IMR-90 (cell line): ENCODE measurements around the gene HIRA. TPM values are rescaled to one million over a fixed set of nuclear protein-coding genes. Genes with fewer than 3 reads are reported as not detected.

ENCODE experiments used
- ATAC-seq: fragments of 200-7000 bp; cut with Tn5 transposase; 2 replicates; pipeline ENCODE4 v1.9.1; 2020; ENCODE audit warnings: low read depth, mild to moderate bottlenecking, moderate library complexity
- BruUV-seq: library from RNA; stranded (reverse); fragments of 400-500 nt; replicated peaks from 2 replicates; lab custom pipeline; 2021; lab: Mats Ljungman, UMichigan
- CTCF ChIA-PET: fragments of 300-600 bp; formaldehyde crosslinking; extraction: SDS; loops from one replicate; lab custom pipeline; 2021; ENCODE audit warnings: antibody characterized with exemption; lab: Yijun Ruan, JAX
- POLR2A ChIA-PET: fragments of 300-600 bp; sonication (Branson Sonifier 250); formaldehyde crosslinking; loops from one replicate; lab custom pipeline; 2022; ENCODE audit warnings: antibody characterized with exemption; ENCODE audit not compliant: unreplicated experiment; lab: Charles Lee
- DNase-seq: peaks from one replicate; pipeline ENCODE4 v3.0.0; 2013
- H2AFZ ChIP-seq: replicated peaks from 2 replicates; pipeline ENCODE3; 2013; ENCODE audit warnings: low read length, mild to moderate bottlenecking; ENCODE audit not compliant: poor library complexity
- H2AK5ac ChIP-seq: 2 replicates; pipeline ENCODE4 v1.6.1; 2013; ENCODE audit warnings: low read depth, low read length, inconsistent platforms
- H2AK9ac ChIP-seq: replicated peaks from 2 replicates; pipeline ENCODE3; 2013; ENCODE audit warnings: mild to moderate bottlenecking, low read depth, low read length, moderate library complexity; ENCODE audit not compliant: poor library complexity
- H2BK120ac ChIP-seq: 2 replicates; pipeline ENCODE4 v1.6.1; 2013; ENCODE audit warnings: low read depth, low read length, inconsistent platforms
- H2BK15ac ChIP-seq: 3 replicates; pipeline ENCODE4 v1.6.1; 2013; ENCODE audit warnings: low read depth, low read length, inconsistent platforms
- H2BK20ac ChIP-seq: 2 replicates; pipeline ENCODE4 v1.6.1; 2013; ENCODE audit warnings: low read depth, mild to moderate bottlenecking, inconsistent platforms, low read length, moderate library complexity
- H2BK5ac ChIP-seq: 2 replicates; pipeline ENCODE4 v1.6.1; 2013; ENCODE audit warnings: mild to moderate bottlenecking, low read depth, low read length, inconsistent platforms; ENCODE audit not compliant: poor library complexity, severe bottlenecking
- H3K14ac ChIP-seq: replicated peaks from 2 replicates; pipeline ENCODE4 v1.6.1; 2013; ENCODE audit warnings: low read depth, low read length, inconsistent platforms
- H3K18ac ChIP-seq: 2 replicates; pipeline ENCODE4 v1.6.1; 2013; ENCODE audit warnings: low read depth, low read length, control low read depth
- H3K23ac ChIP-seq: 2 replicates; pipeline ENCODE4 v1.6.1; 2013; ENCODE audit warnings: low read depth, low read length, inconsistent platforms
- H3K27ac ChIP-seq: 2 replicates; pipeline ENCODE4 v1.5.1; 2013; ENCODE audit warnings: mild to moderate bottlenecking, control low read depth, low read length; ENCODE audit not compliant: insufficient read depth
- H3K27me3 ChIP-seq: 2 replicates; pipeline ENCODE4 v1.6.1; 2013; ENCODE audit warnings: low read length; ENCODE audit not compliant: control insufficient read depth, insufficient read depth
- H3K36me3 ChIP-seq: 2 replicates; pipeline ENCODE4 v1.6.1; 2013; ENCODE audit warnings: low read length, mixed read lengths; ENCODE audit not compliant: control insufficient read depth, insufficient read depth
- H3K4ac ChIP-seq: 2 replicates; pipeline ENCODE4 v1.6.1; 2013; ENCODE audit warnings: low read depth, low read length, inconsistent platforms
- H3K4me1 ChIP-seq: 2 replicates; pipeline ENCODE4 v1.6.1; 2013; ENCODE audit warnings: low read length, mixed read lengths; ENCODE audit not compliant: control insufficient read depth, insufficient read depth
- H3K4me2 ChIP-seq: 2 replicates; pipeline ENCODE4 v1.6.1; 2013; ENCODE audit warnings: low read depth, mild to moderate bottlenecking, control low read depth, low read length, moderate library complexity
- H3K4me3 ChIP-seq: 2 replicates; pipeline ENCODE4 v1.5.1; 2013; ENCODE audit warnings: low read depth, mild to moderate bottlenecking, control low read depth, low read length, moderate library complexity; ENCODE audit not compliant: insufficient read depth
- H3K56ac ChIP-seq: 2 replicates; pipeline ENCODE4 v1.6.1; 2013; ENCODE audit warnings: low read length, inconsistent platforms; ENCODE audit not compliant: insufficient read depth; ENCODE audit errors: extremely low read depth
- H3K79me1 ChIP-seq, 2 experiments: 2 replicates each; pipeline ENCODE4 v1.6.1; 2013; ENCODE audit warnings: low read length in 2 of 2, inconsistent platforms in 1 of 2, low read depth in 1 of 2
- H3K9ac ChIP-seq: 2 replicates; pipeline ENCODE4 v1.6.1; 2013; ENCODE audit warnings: low read depth, low read length, control low read depth
- H3K9me1 ChIP-seq: 2 replicates; pipeline ENCODE4 v1.6.1; 2013; ENCODE audit warnings: low read length, inconsistent platforms; ENCODE audit not compliant: insufficient read depth
- H3K9me3 ChIP-seq: 2 replicates; pipeline ENCODE4 v1.6.1; 2013; ENCODE audit warnings: low read length; ENCODE audit not compliant: control insufficient read depth, insufficient read depth
- H4K20me1 ChIP-seq: 2 replicates; pipeline ENCODE4 v1.6.1; 2013; ENCODE audit warnings: low read length, inconsistent platforms; ENCODE audit not compliant: insufficient read depth
- H4K5ac ChIP-seq: 2 replicates; pipeline ENCODE4 v1.6.1; 2013; ENCODE audit warnings: mild to moderate bottlenecking, low read depth, low read length, control low read depth
- H4K8ac ChIP-seq, 2 experiments: 2 replicates each; pipeline ENCODE4 v1.6.1; 2013; ENCODE audit warnings: low read depth in 2 of 2, low read length in 2 of 2, control low read depth in 1 of 2, inconsistent platforms in 1 of 2
- H4K91ac ChIP-seq: 2 replicates; pipeline ENCODE4 v1.6.1; 2013; ENCODE audit warnings: low read depth, low read length, inconsistent platforms; ENCODE audit not compliant: insufficient read depth
- BHLHE40 ChIP-seq: fragments of 150-350 bp; IDR thresholded peaks from 2 replicates; pipeline ENCODE4 v1.6.1; 2016; ENCODE audit warnings: mild to moderate bottlenecking, low read depth, low read length
- FOS ChIP-seq: fragments of 150-350 bp; IDR thresholded peaks from 2 replicates; pipeline ENCODE4 v1.6.1; 2016; ENCODE audit warnings: low read depth, low read length
- MAFK ChIP-seq: IDR thresholded peaks from 2 replicates; pipeline ENCODE4 v1.6.1; 2012; ENCODE audit warnings: low read depth, low read length, improper control_type of control experiment
- MAZ ChIP-seq: IDR thresholded peaks from 2 replicates; pipeline ENCODE4 v1.6.1; 2012; ENCODE audit warnings: low read depth, mild to moderate bottlenecking, low read length, improper control_type of control experiment, moderate library complexity, borderline replicate concordance
- NFE2L2 ChIP-seq: fragments of 150-350 bp; IDR thresholded peaks from 2 replicates; pipeline ENCODE4 v1.6.1; 2016; ENCODE audit warnings: low read depth, mild to moderate bottlenecking, low read length
- WGBS, 2 experiments: methylation state at CpG; one replicate each; pipeline versions ENCODE4 v1.1.5 to v1.1.7; 2013; ENCODE audit warnings: missing lambda C conversion rate in 2 of 2; ENCODE audit not compliant: insufficient read length in 1 of 2; ENCODE audit errors: extremely low coverage in 2 of 2; 5-methylcytosine and 5-hydroxymethylcytosine counted together
- dilution Hi-C: fragments of 300-500 bp; cut with HindIII; formaldehyde crosslinking; loops from one replicate; pipeline ENCODE4 v1.14.3; 2018; ENCODE audit warnings: low sequenced_read_pairs; ENCODE audit not compliant: unreplicated experiment
- in situ Hi-C: fragments of 300-500 bp; cut with MboI; formaldehyde crosslinking; loops from 3 replicates; pipeline ENCODE4 v1.14.3; 2019; ENCODE audit warnings: low sequenced_read_pairs, inconsistent platforms, mixed read lengths
- intact Hi-C: fragments of 100-400 bp; cut with micrococcal nuclease; formaldehyde crosslinking; loops from 2 replicates; pipeline ENCODE4 v1.10.0; 2022
- polyA plus RNA-seq, 3 experiments: library from polyadenylated mRNA; depleted of rRNA; stranded (reverse); fragments of >200 nt; gene quantifications; 2 replicates each; pipeline ENCODE4 v1.2.3, GENCODE V29; 2012; ENCODE audit warnings: low replicate concordance in 1 of 3
- total RNA-seq: library from RNA; depleted of rRNA; stranded (reverse); fragments of >200 nt; gene quantifications from 2 replicates; pipeline ENCODE4 v1.2.3, GENCODE V29; 2012
- TF ChIP-seq, protein P1 (sequence below): fragments of 150-350 bp; IDR thresholded peaks from 2 replicates; pipeline ENCODE4 v1.6.1; 2016; ENCODE audit warnings: low read depth, mild to moderate bottlenecking, low read length, moderate library complexity, borderline replicate concordance

HIRA gene
- total and polyA plus RNA-seq, 2 of the 4 experiments (the other 2 are of a cell fraction): 14.5 to 24.2 TPM

DNA sequence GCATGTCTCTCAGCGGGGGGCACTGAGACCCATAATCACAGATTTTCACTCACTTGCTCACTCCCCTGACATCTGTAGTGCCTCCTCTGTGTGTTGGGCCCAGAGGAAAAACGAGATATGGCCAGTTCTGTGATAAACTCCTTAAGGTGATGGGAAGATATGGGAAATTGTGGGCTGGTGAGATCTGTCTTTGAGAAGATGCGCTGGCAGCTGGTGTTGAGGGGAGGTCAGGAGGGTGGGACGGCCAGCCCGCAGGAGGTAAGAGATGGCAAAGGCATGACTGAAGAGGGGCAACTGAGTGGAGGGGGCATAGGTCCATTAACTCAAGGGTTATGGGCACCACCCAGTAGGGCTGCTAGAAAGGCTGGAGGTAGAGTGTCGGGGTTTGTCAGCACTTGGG lies 79.9 kb downstream of the HIRA start:
- no peak for ATAC-seq
- H3K9ac ChIP-seq: no peak overlapping the region
- H2AK5ac ChIP-seq: no peak overlapping the region
- 0 out of 2 replicates have a peak, but pooled peaks cover under 1% of the 10 kb centered on the region for H3K9me1 ChIP-seq
- no peaks in the 10 kb centered on the region for H3K9me3 ChIP-seq
- BruUV-seq: no TSS peak
- H2BK20ac ChIP-seq: no peak overlapping the region
- dilution Hi-C loops (no loop called here), in situ Hi-C loops (loop anchor here (10.0 to 25.0 kb wide), 2 partner anchors 167 to 389 kb away; no protein-coding TSS in a partner anchor), intact Hi-C loops (no loop called here)
- H4K91ac ChIP-seq: no peak overlapping the region
- H3K4ac ChIP-seq: no peak overlapping the region
- no peak overlapping the region for H3K56ac ChIP-seq
- no peak overlapping the region for H3K18ac ChIP-seq
- no peaks in the 10 kb centered on the region for H3K79me1 ChIP-seq
- 100% methylated on average over 1 of the region's 6 CpGs; no CpG with 5 or more reads in 1 of the 2 experiments for WGBS, 2 experiments
- no peaks in the 10 kb centered on the region for H3K4me1 ChIP-seq
- H3K4me3 ChIP-seq: no peak overlapping the region
- DNase-seq: no peak
- H4K8ac ChIP-seq: no peak overlapping the region
- no peak overlapping the region for H3K4me2 ChIP-seq
- POLR2A ChIA-PET: no interaction called here
- peaks cover 67% of the 10 kb centered on the region for H3K36me3 ChIP-seq
- TF ChIP-seq NFE2L2 (no peak), BHLHE40 (no peak), MAFK (no peak), MAZ (no peak), FOS (no peak)
- TF ChIP-seq, protein P1, sequence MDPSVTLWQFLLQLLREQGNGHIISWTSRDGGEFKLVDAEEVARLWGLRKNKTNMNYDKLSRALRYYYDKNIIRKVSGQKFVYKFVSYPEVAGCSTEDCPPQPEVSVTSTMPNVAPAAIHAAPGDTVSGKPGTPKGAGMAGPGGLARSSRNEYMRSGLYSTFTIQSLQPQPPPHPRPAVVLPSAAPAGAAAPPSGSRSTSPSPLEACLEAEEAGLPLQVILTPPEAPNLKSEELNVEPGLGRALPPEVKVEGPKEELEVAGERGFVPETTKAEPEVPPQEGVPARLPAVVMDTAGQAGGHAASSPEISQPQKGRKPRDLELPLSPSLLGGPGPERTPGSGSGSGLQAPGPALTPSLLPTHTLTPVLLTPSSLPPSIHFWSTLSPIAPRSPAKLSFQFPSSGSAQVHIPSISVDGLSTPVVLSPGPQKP: no peak
- CTCF ChIA-PET: no interaction called here
- no peak overlapping the region for H3K27ac ChIP-seq
- H2BK5ac ChIP-seq: no peak overlapping the region
- no peaks in the 10 kb centered on the region for H4K20me1 ChIP-seq
- H2BK120ac ChIP-seq: no peak overlapping the region
- no peak overlapping the region for H3K23ac ChIP-seq
- no peak overlapping the region for H2AFZ ChIP-seq
- no peak overlapping the region for H2BK15ac ChIP-seq
- H4K5ac ChIP-seq: no peak overlapping the region
- H2AK9ac ChIP-seq: no peak overlapping the region
- H3K14ac ChIP-seq: no peak overlapping the region
- no peaks in the 10 kb centered on the region for H3K27me3 ChIP-seq
